K562 (cell line): Measurements from ENCODE around the gene CNPY4. TPM values are rescaled to one million over a fixed set of nuclear protein-coding genes. Genes with fewer than 3 reads are reported as not detected.
A peak's percentile ranks its signal among the peaks of the same experiment; 100 is the strongest.

Experiments used
- BRF1 ChIP-seq: IDR thresholded peaks from 3 replicates; pipeline ENCODE4 v1.6.1; 2011; ENCODE audit warnings: borderline replicate concordance, mild to moderate bottlenecking; ENCODE audit not compliant: insufficient read length; ENCODE audit errors: extremely low read depth
- CREB3L1 ChIP-seq: fragments of 450-650 bp; IDR thresholded peaks from 2 replicates; pipeline ENCODE4 v1.6.1; 2014; ENCODE audit warnings: low read depth, mild to moderate bottlenecking, moderate library complexity, borderline replicate concordance
- ELF2 ChIP-seq: fragments of 250-450 bp; sonication (Bioruptor Pico); IDR thresholded peaks from 2 replicates; pipeline ENCODE4 v1.5.0; 2021; ENCODE audit warnings: mild to moderate bottlenecking
- ESRRA ChIP-seq: fragments of 450-650 bp; IDR thresholded peaks from 2 replicates; pipeline ENCODE4 v1.6.1; 2014; ENCODE audit warnings: low read depth, mild to moderate bottlenecking, moderate library complexity, borderline replicate concordance
- EZH2 ChIP-seq: IDR thresholded peaks from 2 replicates; pipeline ENCODE4 v1.6.1; 2012; ENCODE audit warnings: low read depth, mild to moderate bottlenecking, inconsistent platforms, low read length, borderline replicate concordance
- GTF2F1 ChIP-seq: IDR thresholded peaks from 2 replicates; pipeline ENCODE4 v1.6.1; 2011; ENCODE audit warnings: low read depth, low read length, improper control_type of control experiment
- ID3 ChIP-seq, 2 experiments: fragments of 250-450 bp in 1 of 2; fragments of 450-650 bp in 1 of 2; sonication (Bioruptor Pico) in 1 of 2; IDR thresholded peaks; 2 replicates each; pipeline versions ENCODE4 v1.6.1 to v1.8.0; 2016 to 2021; ENCODE audit warnings: mild to moderate bottlenecking in 2 of 2, moderate library complexity in 2 of 2, missing compliant biosample characterization in 1 of 2, missing genetic modification characterization in 1 of 2
- KAT8 ChIP-seq: fragments of 450-650 bp; IDR thresholded peaks from 2 replicates; pipeline ENCODE4 v1.6.1; 2016; ENCODE audit warnings: low read depth, mild to moderate bottlenecking
- KDM2B ChIP-seq: fragments of 250-450 bp; sonication (Bioruptor Pico); IDR thresholded peaks from 2 replicates; pipeline ENCODE4 v1.8.0; 2021; ENCODE audit warnings: mild to moderate bottlenecking, moderate library complexity
- KLF1 ChIP-seq: fragments of 450-650 bp; IDR thresholded peaks from 2 replicates; pipeline ENCODE4 v1.6.1; 2016; ENCODE audit warnings: missing genetic modification characterization, missing compliant biosample characterization
- MTA3 ChIP-seq: fragments of 450-650 bp; formaldehyde crosslinking; IDR thresholded peaks from 2 replicates; pipeline ENCODE4 v1.6.1; 2017; ENCODE audit warnings: mild to moderate bottlenecking, borderline replicate concordance
- NKRF ChIP-seq: fragments of 450-650 bp; IDR thresholded peaks from 2 replicates; pipeline ENCODE4 v1.6.1; 2016; ENCODE audit warnings: borderline replicate concordance
- RBM34 ChIP-seq: fragments of 200-400 bp; formaldehyde crosslinking; IDR thresholded peaks from 2 replicates; pipeline ENCODE4 v1.6.1; 2018; ENCODE audit warnings: low read length, borderline replicate concordance; ENCODE audit not compliant: insufficient read depth
- ZNF124 ChIP-seq: sonication (generic); formaldehyde crosslinking; IDR thresholded peaks from 2 replicates; pipeline ENCODE4 v1.8.1; 2022; ENCODE audit warnings: missing genetic modification reagents
- ZNF263 ChIP-seq: sonication (generic); formaldehyde crosslinking; IDR thresholded peaks from 2 replicates; pipeline ENCODE4 v1.8.0; 2022; ENCODE audit warnings: mild to moderate bottlenecking, missing genetic modification reagents, borderline replicate concordance
- polyA plus RNA-seq, 8 experiments: library from polyadenylated mRNA; depleted of rRNA in 4 of 8; stranded (reverse) in 5 of 8; unstranded in 3 of 8; fragments of >200 nt; fragmentation: Nextera tagmentation in 2 of 8; fragmentation: Illumina TruSeq in 1 of 8; extraction: Ambion mirVana in 2 of 8; extraction: Trizol in 1 of 8; gene quantifications; 2 replicates each; pipeline versions ENCODE4 v1.2.1 to v1.2.3, GENCODE V29; 2011 to 2014; ENCODE audit warnings: inconsistent platforms in 1 of 8, missing spikeins in 1 of 8
- total RNA-seq, 7 experiments: library from RNA; depleted of rRNA in 6 of 7; stranded (reverse); fragments of >200 nt in 6 of 7; fragmentation: Illumina TruSeq in 2 of 7; extraction: Trizol in 2 of 7; gene quantifications; 2 replicates each; pipeline versions ENCODE4 v1.2.1 to v1.2.3, GENCODE V29; 2011 to 2021; ENCODE audit warnings: low replicate concordance in 1 of 7
- TF ChIP-seq, protein P1 (sequence below): fragments of 250-450 bp; sonication (Bioruptor Pico); IDR thresholded peaks from 2 replicates; pipeline ENCODE4 v1.5.0; 2021; ENCODE audit warnings: mild to moderate bottlenecking, moderate library complexity
- TF ChIP-seq, protein P2 (sequence below): sonication (generic); formaldehyde crosslinking; IDR thresholded peaks from 2 replicates; pipeline ENCODE4 v1.8.1; 2023; ENCODE audit warnings: mild to moderate bottlenecking, missing genetic modification reagents, moderate library complexity

Gene CNPY4
- total and polyA plus RNA-seq, 9 of the 15 experiments (the other 6 are each of a cell fraction or from before 2014, with no cell fraction given), result 1.9 to 11.2 (median 7.0) TPM

GRCh38 chr7:100088621-100089457 is 30.6 kb upstream of the CNPY4 start, which contains the start of gene COPS6 (continued):
- TF ChIP-seq CREB3L1 (peak; percentile 85; the same call in 1 of the 2 replicates), BRF1 (no peak), KDM2B (CRISPR knock-in tag) (peak; percentile 84; the same call in 1 of the 2 replicates), ESRRA (peak; percentile 76), ZNF124 (CRISPR knock-in tag) (peak; percentile 83; the same call in 1 of the 2 replicates), KAT8 (no peak), MTA3 (peak; percentile 98), ELF2 (CRISPR knock-in tag) (no peak), ID3 (CRISPR knock-in tag; IDR thresholded peaks at IDR 0.05) (no peak), ID3 (tag; IDR thresholded peaks at IDR 0.05) (peak; percentile 84), ZNF263 (CRISPR knock-in tag) (peak; percentile 84), RBM34 (no peak), KLF1 (peak; percentile 31; the same call in 1 of the 2 replicates), NKRF (peak; percentile 61; the same call in 1 of the 2 replicates), GTF2F1 (peak; percentile 67; the same call in 1 of the 2 replicates), EZH2 (no peak)
- TF ChIP-seq, protein P1, sequence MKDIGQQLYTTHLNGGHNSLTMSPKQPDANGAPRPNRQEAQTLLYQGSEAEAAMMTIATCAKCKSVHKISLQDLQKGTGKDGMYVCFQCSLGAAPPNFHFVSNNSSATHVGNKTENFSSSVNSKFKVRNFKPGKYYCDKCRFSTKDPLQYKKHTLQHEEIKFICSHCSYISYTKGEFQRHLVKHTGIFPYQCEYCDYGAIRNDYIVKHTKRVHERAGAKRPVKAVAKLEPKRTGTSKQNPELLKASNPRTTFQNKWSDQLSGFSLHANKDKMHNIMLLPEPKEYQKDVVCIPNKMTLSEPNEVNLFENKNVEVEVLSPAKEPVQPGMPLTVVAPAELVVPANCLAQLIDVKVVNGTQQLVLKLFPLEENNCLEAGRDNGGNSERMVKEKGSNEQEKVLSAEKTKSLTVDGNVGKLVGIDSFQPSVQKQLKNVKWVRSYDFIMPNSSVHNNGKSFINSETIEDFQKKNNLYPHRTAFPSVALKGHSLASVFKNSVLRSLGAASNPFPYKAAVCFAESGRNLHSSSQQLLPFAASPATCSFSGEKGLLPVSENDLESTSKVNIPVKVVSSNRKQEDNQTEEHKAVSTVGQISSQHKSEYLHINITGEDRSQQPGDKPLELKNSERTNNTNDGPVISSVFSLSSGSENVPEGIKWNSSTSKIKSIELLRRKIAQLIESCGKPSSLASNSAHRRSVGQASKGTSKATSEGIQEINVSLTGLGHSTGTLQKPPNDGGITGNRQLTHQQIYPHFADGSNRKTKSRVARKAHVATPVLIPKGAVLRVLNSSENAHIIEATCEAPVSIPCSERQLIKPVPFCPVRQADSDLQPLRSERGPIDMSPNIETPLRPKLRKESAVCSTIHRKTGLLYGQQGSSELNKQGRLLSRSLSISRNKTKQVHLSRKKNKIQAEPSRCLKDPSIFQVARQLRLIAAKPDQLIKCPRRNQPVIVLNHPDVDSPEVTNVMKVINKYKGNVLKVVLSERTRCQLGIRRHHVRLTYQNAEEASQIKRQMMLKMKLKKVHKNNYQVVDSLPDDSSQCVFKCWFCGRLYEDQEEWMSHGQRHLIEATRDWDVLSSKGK (CRISPR knock-in tag), result no peak
- TF ChIP-seq, protein P2, sequence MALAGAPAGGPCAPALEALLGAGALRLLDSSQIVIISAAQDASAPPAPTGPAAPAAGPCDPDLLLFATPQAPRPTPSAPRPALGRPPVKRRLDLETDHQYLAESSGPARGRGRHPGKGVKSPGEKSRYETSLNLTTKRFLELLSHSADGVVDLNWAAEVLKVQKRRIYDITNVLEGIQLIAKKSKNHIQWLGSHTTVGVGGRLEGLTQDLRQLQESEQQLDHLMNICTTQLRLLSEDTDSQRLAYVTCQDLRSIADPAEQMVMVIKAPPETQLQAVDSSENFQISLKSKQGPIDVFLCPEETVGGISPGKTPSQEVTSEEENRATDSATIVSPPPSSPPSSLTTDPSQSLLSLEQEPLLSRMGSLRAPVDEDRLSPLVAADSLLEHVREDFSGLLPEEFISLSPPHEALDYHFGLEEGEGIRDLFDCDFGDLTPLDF (CRISPR knock-in tag), result peak; percentile 97
